ENCODE measurements around the gene ARHGAP26. TPM values are rescaled to one million over a fixed set of nuclear protein-coding genes. Genes with fewer than 3 reads are reported as not detected.

ARHGAP26 gene
- total RNA-seq, 1 donor from 2014 or later: 8.9 TPM

DNA sequence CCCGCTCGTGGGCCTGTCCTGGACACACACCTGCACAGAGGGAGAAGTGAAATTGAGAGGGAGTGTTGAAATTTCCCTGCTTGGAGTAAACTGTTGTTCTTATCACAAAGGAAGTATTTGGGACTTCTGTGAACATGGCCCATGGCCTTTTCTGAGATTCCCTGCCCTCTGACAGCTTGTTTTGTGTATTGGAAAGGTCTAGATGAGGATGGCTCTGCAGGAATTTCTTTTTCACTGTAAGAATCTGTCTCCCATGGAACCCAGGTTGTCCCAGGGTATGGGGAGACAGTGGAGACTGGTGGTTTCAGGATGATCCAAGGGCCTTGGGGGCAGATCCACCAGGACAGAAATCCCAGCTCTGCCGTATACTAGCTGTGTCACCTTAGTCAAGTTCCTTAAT is 121.8 kb downstream of the ARHGAP26 start:
- H3K27me3 Mint-ChIP-seq (ENCODE audit: low read depth): no peaks in the 10 kb centered on the region
- H3K4me3 Mint-ChIP-seq: no peak overlapping the region
- no peaks in the 10 kb centered on the region for H3K36me3 Mint-ChIP-seq
- no peak for TF ChIP-seq CTCF (IDR thresholded peaks at IDR 0.05; ENCODE audit: unreplicated experiment)
- no peaks in the 10 kb centered on the region for H3K4me1 Mint-ChIP-seq
- no peak for DNase-seq (ENCODE audit: low spot score in 2 of 2, unreplicated experiment in 2 of 2)
- no peak overlapping the region for H3K27ac Mint-ChIP-seq
- H3K9me3 Mint-ChIP-seq: no peaks in the 10 kb centered on the region

DNA sequence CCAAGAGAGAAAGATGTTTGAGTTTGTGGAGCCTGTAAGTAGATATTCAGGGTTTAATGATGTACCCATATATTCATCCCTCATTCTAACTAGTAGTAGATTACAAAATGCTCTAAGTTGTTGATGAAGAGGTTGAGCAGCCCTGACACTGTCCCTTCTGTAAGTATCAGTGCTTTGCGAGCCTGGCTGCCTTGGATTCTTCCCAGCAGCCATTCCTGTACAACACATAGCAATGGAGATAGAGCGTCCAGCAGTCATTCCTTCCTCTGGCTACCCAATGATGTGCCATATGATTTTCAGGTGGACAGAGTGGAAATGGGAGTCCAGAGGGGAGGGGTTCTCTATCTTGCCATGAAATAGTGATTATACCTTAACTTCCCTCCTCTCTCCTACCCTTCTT is 124.1 kb downstream of the ARHGAP26 start:
- Mint-ChIP-seq H3K36me3 (no peaks in the 10 kb centered on the region), H3K27ac (no peak overlapping the region), H3K27me3 (ENCODE audit: low read depth) (no peaks in the 10 kb centered on the region), H3K4me3 (no peak overlapping the region), H3K9me3 (no peaks in the 10 kb centered on the region), H3K4me1 (peaks cover 2% of the 10 kb centered on the region)
- DNase-seq (ENCODE audit: low spot score in 2 of 2, unreplicated experiment in 2 of 2): no peak
- TF ChIP-seq CTCF (IDR thresholded peaks at IDR 0.05; ENCODE audit: unreplicated experiment): no peak

- Mint-ChIP-seq H3K9me3 (no peaks in the 10 kb centered on the region), H3K27me3 (ENCODE audit: low read depth) (no peaks in the 10 kb centered on the region), H3K4me3 (no peak overlapping the region), H3K4me1 (peaks cover 6% of the 10 kb centered on the region), H3K27ac (no peak overlapping the region), H3K36me3 (no peaks in the 10 kb centered on the region)
- DNase-seq (ENCODE audit: low spot score in 2 of 2, unreplicated experiment in 2 of 2): no peak
- TF ChIP-seq CTCF (IDR thresholded peaks at IDR 0.05; ENCODE audit: unreplicated experiment): no peak
Observed at GRCh38 chr5:142894749-142895148, 124.6 kb downstream of the ARHGAP26 start.

DNA sequence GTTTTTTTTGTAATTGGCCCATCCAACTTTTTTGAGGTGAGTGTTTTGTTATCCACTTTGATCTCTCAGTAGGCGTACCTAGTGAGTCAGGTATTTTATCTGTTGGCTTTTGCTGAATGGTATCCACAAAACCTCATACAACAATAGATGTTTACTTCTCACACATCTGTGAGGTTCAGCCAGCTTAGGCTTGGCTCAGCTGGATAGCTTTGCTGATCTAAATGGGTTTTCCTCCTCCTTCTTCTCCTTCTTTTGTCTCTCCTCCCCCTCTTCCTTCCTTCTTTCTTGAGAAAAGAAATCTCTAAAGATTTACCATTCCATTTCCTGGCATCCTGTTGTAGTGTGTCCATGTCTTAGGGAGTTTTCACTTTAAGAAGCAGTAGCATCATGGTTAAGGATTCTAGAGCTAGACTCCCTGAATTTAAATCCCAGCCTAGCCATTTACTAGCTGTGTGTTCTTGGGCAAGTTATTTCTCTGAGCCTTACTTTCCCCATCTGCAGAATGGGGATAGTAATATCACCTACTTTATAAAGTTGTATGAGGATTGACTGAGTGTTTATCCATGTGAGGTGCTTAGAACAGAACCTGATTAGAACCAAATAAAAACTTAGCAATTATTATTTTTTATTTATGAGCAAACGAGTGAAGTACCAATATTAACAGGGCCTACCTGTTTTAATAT is 126.3 kb downstream of the ARHGAP26 start:
- Mint-ChIP-seq H3K4me1 (peaks cover 21% of the 10 kb centered on the region), H3K36me3 (no peaks in the 10 kb centered on the region), H3K9me3 (no peaks in the 10 kb centered on the region), H3K27ac (no peak overlapping the region), H3K27me3 (ENCODE audit: low read depth) (no peaks in the 10 kb centered on the region), H3K4me3 (no peak overlapping the region)
- no peak for TF ChIP-seq CTCF (IDR thresholded peaks at IDR 0.05; ENCODE audit: unreplicated experiment)
- no peak for DNase-seq (ENCODE audit: low spot score in 2 of 2, unreplicated experiment in 2 of 2)

GRCh38 chr5:142897328-142897727 is 127.2 kb downstream of the ARHGAP26 start:
- H3K9me3 Mint-ChIP-seq: no peaks in the 10 kb centered on the region

More at GRCh38 chr5:142897328-142897727, 127.2 kb downstream of the ARHGAP26 start:
- no peaks in the 10 kb centered on the region for H3K27me3 Mint-ChIP-seq (ENCODE audit: low read depth)
- H3K27ac Mint-ChIP-seq: no peak overlapping the region
- DNase-seq (ENCODE audit: low spot score in 2 of 2, unreplicated experiment in 2 of 2): no peak
- H3K4me3 Mint-ChIP-seq: no peak overlapping the region
- no peak for TF ChIP-seq CTCF (IDR thresholded peaks at IDR 0.05; ENCODE audit: unreplicated experiment)
- peaks cover 21% of the 10 kb centered on the region for H3K4me1 Mint-ChIP-seq
- no peaks in the 10 kb centered on the region for H3K36me3 Mint-ChIP-seq

All from mesothelial cell of epicardium (in vitro differentiated cells).